ENCODE measurements around the gene ERCC3. TPM values are rescaled to one million over a fixed set of nuclear protein-coding genes. Genes with fewer than 3 reads are reported as not detected.

ERCC3 gene
- total and polyA plus RNA-seq, 2 donors (not counting 3 experiments of a cell fraction or from before 2014, with no cell fraction given), result 40.7 to 47.3 TPM

- no peaks in the 10 kb centered on the region for H3K4me1 ChIP-seq (ENCODE audit: control insufficient read depth, extremely low read depth, insufficient read depth, low read length)
- no peaks in the 10 kb centered on the region for H3K27me3 ChIP-seq (ENCODE audit: control insufficient read depth in 2 of 2, insufficient read depth in 2 of 2, low read length in 2 of 2)
- no peak overlapping the region for H3K27ac ChIP-seq (ENCODE audit: insufficient read depth, low read depth, low read length)
- no peak overlapping the region for H2AFZ ChIP-seq (ENCODE audit: low read depth, low read length)
- dilution Hi-C loops (cut with MboI; ENCODE audit: extremely low pct_ligation_motif_present, low sequenced_read_pairs) (no loop called here), intact Hi-C loops (cut with micrococcal nuclease) (no loop called here)
- H3K9me3 ChIP-seq (replicated peaks; ENCODE audit: control insufficient read depth, insufficient read depth, low read length), result no peaks in the 10 kb centered on the region
- BruUV-seq (replicated peaks), result no TSS peak
- TF ChIP-seq GATA2 (IDR thresholded peaks at IDR 0.05; ENCODE audit: insufficient read depth, insufficient read length, low read depth, low read length) (no peak), MYC (IDR thresholded peaks at IDR 0.05; ENCODE audit: low read depth, low read length) (no peak), POLR2A (IDR thresholded peaks at IDR 0.05; ENCODE audit: low read depth, low read length) (no peak), MAX (IDR thresholded peaks at IDR 0.05; ENCODE audit: insufficient read depth, insufficient read length) (no peak), FOS (IDR thresholded peaks at IDR 0.05; ENCODE audit: borderline replicate concordance, insufficient read depth, low read length) (no peak), POLR2AphosphoS5 (IDR thresholded peaks at IDR 0.05; ENCODE audit: insufficient read depth, low read depth, low read length) (no peak), CTCF (IDR thresholded peaks at IDR 0.05; ENCODE audit: extremely low read depth in 1 of 2, insufficient read depth in 1 of 2, low read depth in 1 of 2, low read length in 2 of 2) (no peak), EZH2 (IDR thresholded peaks at IDR 0.05; ENCODE audit: borderline replicate concordance, low read depth, low read length, severe bottlenecking) (no peak), JUN (IDR thresholded peaks at IDR 0.05; ENCODE audit: borderline replicate concordance, insufficient read depth, insufficient read length, low read depth) (no peak)
- DNase-seq (ENCODE audit: low read depth, low spot score) (no peak), FAIRE-seq (no peak)
- no peaks in the 10 kb centered on the region for H4K20me1 ChIP-seq (replicated peaks; ENCODE audit: control insufficient read depth, extremely low read depth, insufficient read depth, low read length)
- no peak overlapping the region for H3K4me2 ChIP-seq (ENCODE audit: insufficient read depth, low read length)
- CTCF ChIA-PET, result no interaction called here
- no peak overlapping the region for H3K9ac ChIP-seq (replicated peaks; ENCODE audit: extremely low read depth, insufficient read depth, low read length)
- no peaks in the 10 kb centered on the region for H3K9me1 ChIP-seq (replicated peaks; ENCODE audit: control insufficient read depth, extremely low read depth, insufficient read depth, low read length)
- POLR2A ChIA-PET, result no interaction called here
- peaks cover 11 to 29% of the 10 kb centered on the region in 2 experiments for H3K36me3 ChIP-seq (ENCODE audit: control insufficient read depth in 2 of 2, extremely low read depth in 1 of 2, insufficient read depth in 2 of 2, low read length in 2 of 2)
- H3K4me3 ChIP-seq (replicated peaks in 1 of 3; ENCODE audit: insufficient read depth in 1 of 3, low read depth in 1 of 3, low read length in 3 of 3), result no peak overlapping the region
- no peaks in the 10 kb centered on the region for H3K79me2 ChIP-seq (ENCODE audit: control insufficient read depth, insufficient read depth, low read length)
These were observed 37.1 kb downstream of the ERCC3 start for GRCh38 chr2:127256866-127257265.
